HG03342 (cell line): ENCODE measurements around the gene PRR12.

Experiments used
- ATAC-seq: cut with Tn5 transposase; IDR thresholded peaks from one replicate; pipeline ENCODE4 v1.9.1; 2021; ENCODE audit warnings: mild to moderate bottlenecking, moderate library complexity; ENCODE audit not compliant: unreplicated experiment

The PRR12 gene

DNA sequence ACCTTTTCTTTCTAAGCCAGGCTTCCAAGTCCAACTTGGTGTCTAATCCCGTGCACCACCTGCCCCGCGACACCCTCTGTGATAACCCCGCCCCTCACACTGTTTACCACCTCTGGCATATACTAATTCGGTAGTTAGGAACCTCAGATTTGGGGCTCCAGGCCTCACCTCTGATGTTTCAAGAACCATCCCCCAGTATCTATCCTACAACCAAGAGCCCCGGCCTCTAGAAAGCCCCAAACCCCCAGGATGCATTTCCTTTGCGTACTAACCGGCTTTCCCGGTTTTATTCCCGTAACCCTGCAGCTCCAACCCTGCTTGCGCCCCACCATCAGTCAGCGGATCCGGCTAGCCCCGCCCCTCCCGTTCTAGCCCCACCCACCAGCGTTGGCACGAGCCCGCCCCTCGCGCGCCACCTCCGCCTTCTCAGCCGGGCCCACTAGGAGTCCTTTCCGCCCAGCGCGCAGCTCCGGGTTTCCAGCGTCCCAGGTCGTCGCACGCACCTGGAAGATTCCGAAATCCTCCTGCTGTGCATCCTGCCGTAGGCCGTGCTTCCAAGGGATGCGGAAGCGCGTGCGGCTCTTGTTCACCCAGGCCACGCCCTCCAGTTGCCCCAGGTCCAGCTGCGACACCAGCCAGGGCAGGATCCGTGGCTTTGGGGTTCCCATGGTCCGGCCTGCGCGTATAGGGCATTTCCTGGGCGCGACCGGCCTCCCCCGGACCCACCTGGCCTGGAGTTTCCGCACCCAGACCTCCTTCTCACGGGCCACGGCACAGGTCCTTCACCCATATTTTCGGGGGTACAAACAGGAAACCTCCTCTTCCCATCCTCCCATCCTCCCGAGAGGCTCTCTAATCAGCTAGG lies 73.4 kb downstream of the PRR12 start:
- ATAC-seq: no peak

DNA sequence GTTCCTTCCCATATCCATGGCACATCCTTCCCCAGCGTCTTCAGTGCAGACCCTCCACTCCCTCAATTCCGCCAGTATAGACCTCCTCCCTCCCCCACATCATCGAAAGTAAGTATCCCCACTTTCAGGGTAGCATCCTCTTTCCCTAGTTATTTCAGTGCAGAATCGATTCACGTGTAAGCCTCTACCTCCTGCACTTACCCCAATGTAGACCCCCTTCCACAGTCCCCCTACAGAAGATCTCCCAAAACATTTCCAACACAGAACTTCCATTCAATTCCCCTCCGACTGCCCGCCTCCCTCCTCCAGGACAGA lies 74.0 kb downstream of the PRR12 start:
- no peak for ATAC-seq

DNA sequence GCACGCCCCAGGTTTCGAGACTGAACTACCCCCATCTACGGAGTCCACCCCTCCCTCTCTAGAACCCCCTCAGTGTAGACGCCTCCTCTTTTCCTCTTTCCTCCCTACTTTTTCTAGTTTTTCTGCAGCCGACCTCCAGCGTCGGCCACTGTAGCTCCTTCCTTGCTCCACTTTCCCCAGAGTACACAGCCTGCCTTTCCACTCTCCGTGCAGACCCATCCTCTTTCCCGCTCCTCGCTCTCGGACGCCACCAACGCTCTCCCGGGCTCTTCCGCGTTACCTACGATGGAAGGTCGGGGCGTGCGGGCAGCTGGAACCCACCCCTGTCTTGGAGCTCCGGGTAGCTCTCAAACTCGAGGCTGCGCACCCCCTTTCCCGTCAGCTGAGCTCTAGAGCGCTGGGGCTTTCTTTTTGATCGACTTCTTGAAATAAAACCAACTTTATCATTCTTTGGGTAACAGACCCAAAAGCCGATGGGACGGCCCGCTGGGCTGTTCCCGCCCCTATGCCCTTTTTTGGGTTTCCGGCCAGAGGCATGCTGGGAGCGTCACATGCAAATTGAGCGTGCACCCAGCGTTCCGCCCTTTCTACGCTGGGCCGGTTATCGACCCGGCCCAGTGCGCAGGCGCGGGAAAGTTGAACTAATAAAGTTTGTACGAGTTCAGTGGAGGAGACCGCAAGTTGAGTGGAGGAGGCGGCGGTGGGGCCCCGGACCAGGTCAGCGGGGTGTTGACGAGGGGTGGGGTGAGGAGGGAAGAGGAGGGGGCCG lies 74.6 kb downstream of the PRR12 start, which contains the start of the genes BCL2L12 and IRF3:
Gene BCL2L12 (plus strand): TSS at position 583 of the 769 bp plus-strand sequence. CDS start 760 bp downstream, outside the sequence.
Gene IRF3 (minus strand): TSS at position 507 of the 769 bp plus-strand sequence. CDS start 1,019 bp downstream, outside the sequence.
- ATAC-seq: peak; percentile 74

DNA sequence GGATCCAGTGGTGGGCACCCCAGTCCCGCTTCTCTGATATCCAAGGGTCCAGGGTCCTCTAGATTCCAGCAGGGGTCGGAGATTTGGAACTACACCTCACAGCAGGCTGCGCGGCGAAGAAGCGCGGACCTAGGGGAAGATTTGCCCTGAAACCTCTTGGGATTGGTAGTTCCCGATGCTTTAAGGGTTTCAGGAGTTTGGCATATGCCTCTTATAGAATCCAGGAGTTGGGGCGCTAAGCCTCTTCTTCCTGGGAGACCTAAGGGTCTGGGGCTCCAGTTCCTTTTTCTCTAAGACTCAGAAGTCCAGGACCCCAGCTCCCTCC lies 75.1 kb downstream of the PRR12 start:
- ATAC-seq: no peak

DNA sequence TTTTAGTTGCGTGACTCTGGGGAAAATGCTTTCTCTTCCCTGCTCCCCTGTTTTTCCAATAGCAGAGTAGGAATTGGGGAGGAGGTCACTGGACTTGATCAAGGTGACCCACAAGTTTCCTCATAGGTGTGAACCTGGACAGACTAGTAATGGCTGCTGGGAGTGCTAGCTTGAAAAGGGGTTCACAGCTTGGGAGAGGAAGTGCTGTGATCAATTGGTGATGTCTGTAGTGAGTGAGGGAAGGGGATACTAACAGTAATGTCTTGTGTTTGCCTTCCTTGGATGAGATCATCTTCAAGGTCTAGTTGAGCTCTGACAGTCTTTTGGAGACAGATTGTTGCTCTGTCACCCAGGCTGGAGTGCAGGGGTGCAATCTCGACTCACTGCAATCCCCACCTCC lies 76.5 kb downstream of the PRR12 start:
- ATAC-seq: no peak

DNA sequence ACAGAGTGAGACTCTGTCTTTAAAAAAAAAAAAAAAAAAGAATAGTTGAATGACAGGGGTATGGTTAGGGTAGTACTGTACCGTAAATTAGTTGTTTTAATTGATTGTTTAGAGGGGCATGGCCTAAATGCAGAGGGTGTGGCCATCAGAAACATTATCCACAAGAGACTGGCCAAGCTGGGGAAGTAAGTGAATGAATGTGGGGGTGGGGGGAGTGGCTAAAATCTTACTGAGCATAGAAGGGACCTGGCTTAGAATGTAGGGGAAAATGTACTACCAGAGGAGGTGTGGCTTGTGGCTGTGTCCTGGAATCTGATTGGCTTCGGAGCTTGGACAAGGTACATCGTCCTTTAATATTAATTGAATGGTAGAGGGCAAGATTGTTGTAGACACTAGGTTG lies 78.5 kb downstream of the PRR12 start:
- ATAC-seq: no peak

DNA sequence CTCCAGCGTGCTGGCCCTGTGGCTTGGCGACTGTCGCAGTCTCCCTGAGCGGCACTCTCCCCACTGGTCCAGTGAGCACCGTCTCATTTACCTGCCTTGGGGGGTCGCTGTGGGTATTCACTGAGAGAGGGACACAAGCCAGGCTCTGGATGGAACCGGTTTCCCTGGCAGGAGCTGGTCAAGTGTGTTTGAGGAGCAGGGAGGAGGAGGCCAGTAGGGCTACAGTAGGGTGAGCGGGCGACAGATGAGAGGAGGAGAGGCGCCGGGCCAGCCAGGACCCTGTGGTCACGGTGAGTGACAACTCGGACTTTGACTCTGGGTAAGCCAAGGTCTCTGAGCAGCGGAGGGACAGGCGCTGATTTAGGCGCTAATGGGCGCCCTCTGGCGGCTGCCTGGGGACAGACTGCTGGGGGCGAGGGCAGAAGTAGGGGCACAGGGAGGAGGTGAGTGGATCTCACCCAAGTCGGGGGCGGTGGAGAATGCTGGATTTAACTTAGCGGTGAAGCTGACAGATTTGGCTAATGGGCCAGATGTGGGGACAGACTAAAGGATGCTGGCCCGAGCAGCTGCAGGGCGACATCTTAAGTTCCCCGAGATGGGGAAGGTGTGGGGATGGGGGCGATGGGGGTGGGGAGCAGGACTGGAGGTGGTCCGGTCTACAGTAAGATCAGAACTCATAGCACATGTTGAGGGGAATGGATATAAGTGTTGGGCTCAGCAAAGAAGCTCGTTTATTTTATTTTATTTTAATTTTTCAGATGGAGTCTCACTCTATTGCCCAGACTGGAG lies 81.3 kb downstream of the PRR12 start:
- ATAC-seq: no peak
